ENCODE measurements around the gene ODF4. TPM values are rescaled to one million over a fixed set of nuclear protein-coding genes. Genes with fewer than 3 reads are reported as not detected.

ODF4 gene
- total and polyA plus RNA-seq, 2 of the 13 experiments (the other 11 are each of a cell fraction or from before 2014, with no cell fraction given), result not detected

- Histone ChIP-seq H3K4me3 (replicated peaks in 1 of 3; ENCODE audit: insufficient read depth in 1 of 3, low read depth in 2 of 3, low read length in 3 of 3) (no peak overlapping the region), H3K9me3 (ENCODE audit: low read length) (no peaks in the 10 kb centered on the region), H4K20me1 (ENCODE audit: insufficient read depth, low read length) (peaks cover 6% of the 10 kb centered on the region; the same call in 1 of the 2 replicates), H3K27ac (ENCODE audit: extremely low read length, insufficient read depth, low read length) (no peak overlapping the region), H3K36me3 (replicated peaks in 1 of 2; ENCODE audit: control insufficient read depth in 1 of 2, insufficient read depth in 2 of 2, low read length in 2 of 2) (no peaks in the 10 kb centered on the region), H3K4me2 (ENCODE audit: low read depth, low read length) (no peak overlapping the region), H3K4me1 (ENCODE audit: insufficient read depth, low read length) (peaks cover 23% of the 10 kb centered on the region), H2AFZ (ENCODE audit: low read length) (no peak overlapping the region), H3K9ac (ENCODE audit: insufficient read depth, low read depth, low read length) (no peak overlapping the region), H3K27me3 (ENCODE audit: control insufficient read depth in 1 of 2, insufficient read depth in 2 of 2, low read length in 2 of 2) (peaks cover 0 to 8% of the 10 kb centered on the region in 2 experiments; a peak in 1 of 5 replicates), H3K79me2 (ENCODE audit: insufficient read depth, low read length) (peaks cover 11% of the 10 kb centered on the region)
- POLR2A ChIA-PET, result no interaction called here
- in situ Hi-C loops (cut with HindIII; ENCODE audit: extremely low pct_ligation_motif_present, low pct_unique_long_range_greater_than_20kb) (no loop called here), intact Hi-C loops (cut with micrococcal nuclease; ENCODE audit: unreplicated experiment) (loop anchor here (10.0 kb wide), 1 partner anchor 48 kb away; the partner anchor contains the start of gene NDEL1)
- BruUV-seq (replicated peaks), result no TSS peak
- no peak for DNase-seq (ENCODE audit: low spot score)
- CTCF ChIA-PET (ENCODE audit: low intra/inter-chr PET ratio, low total read pairs), result no interaction called here
- TF ChIP-seq ZNF646 (CRISPR knock-in tag; IDR thresholded peaks at IDR 0.05), result no peak
- no peak for ATAC-seq
- FAIRE-seq, result no peak
- 67% methylated on average over 6 of the region's 6 CpGs for WGBS (ENCODE audit: low lambda C conversion rate)
These were observed 47.2 kb downstream of the ODF4 start for GRCh38 chr17:8386841-8387240.
